Measurements from ENCODE around the gene RIC3. TPM values are rescaled to one million over a fixed set of nuclear protein-coding genes. Genes with fewer than 3 reads are reported as not detected.

The RIC3 gene
- total RNA-seq, 1 experiment from 2014 or later = not detected

- no peak for DNase-seq (ENCODE audit: low read depth, low spot score)
- Histone ChIP-seq H3K79me2 (ENCODE audit: insufficient read depth, low read length) (no peaks in the 10 kb centered on the region), H3K27me3 (ENCODE audit: insufficient read depth, low read length) (peaks cover 14% of the 10 kb centered on the region), H3K4me2 (ENCODE audit: low read length) (no peak overlapping the region), H2AFZ (ENCODE audit: low read depth, low read length, poor library complexity, severe bottlenecking) (no peak overlapping the region), H3K9ac (ENCODE audit: low read length) (no peak overlapping the region), H3K36me3 (ENCODE audit: control insufficient read depth in 1 of 2, insufficient read depth in 2 of 2, low read length in 2 of 2) (no peaks in the 10 kb centered on the region), H3K9me2 (ENCODE audit: insufficient read depth) (no peaks in the 10 kb centered on the region), H3K4me1 (ENCODE audit: control insufficient read depth in 1 of 2, insufficient read depth in 2 of 2, low read length in 2 of 2) (no peaks in the 10 kb centered on the region), H4K20me1 (ENCODE audit: insufficient read depth) (no peaks in the 10 kb centered on the region), H3K4me3 (replicated peaks in 1 of 2; ENCODE audit: low read depth in 1 of 2, low read length in 2 of 2) (no peak overlapping the region), H3K27ac (ENCODE audit: low read depth, low read length) (no peak overlapping the region), H3K9me3 (ENCODE audit: control insufficient read depth in 1 of 2, insufficient read depth in 1 of 2, low read depth in 1 of 2, low read length in 2 of 2) (no peaks in the 10 kb centered on the region)
- TF ChIP-seq REST (IDR thresholded peaks at IDR 0.05; ENCODE audit: low read depth) (no peak), MAX (IDR thresholded peaks at IDR 0.05) (no peak), ELF1 (IDR thresholded peaks at IDR 0.05; ENCODE audit: borderline replicate concordance, low read depth) (no peak), TCF7L2 (IDR thresholded peaks at IDR 0.05; ENCODE audit: borderline replicate concordance, extremely low read depth, insufficient read depth, insufficient read length) (no peak), ZNF274 (IDR thresholded peaks at IDR 0.05; ENCODE audit: low read depth, low read length) (no peak), JUND (IDR thresholded peaks at IDR 0.05) (no peak)
- BruUV-seq (replicated peaks) = no TSS peak
- no peak for ATAC-seq
- ChIA-PET POLR2A (no interaction called here), RAD21 (ENCODE audit: low non-redundant PET in 1 of 2, low total read pairs in 2 of 2, uncharacterized antibody in 2 of 2, unreplicated experiment in 2 of 2) (no interaction called here), CTCF (no interaction called here)
- intact Hi-C loops (cut with micrococcal nuclease) = no loop called here
Observed at GRCh38 chr11:8105666-8106065, 63.2 kb downstream of the RIC3 start.

GRCh38 chr11:8105133-8105532, 63.7 kb downstream of the RIC3 start:
- intact Hi-C loops (cut with micrococcal nuclease) = no loop called here
- Histone ChIP-seq H4K20me1 (ENCODE audit: insufficient read depth) (no peaks in the 10 kb centered on the region), H3K4me3 (replicated peaks in 1 of 2; ENCODE audit: low read depth in 1 of 2, low read length in 2 of 2) (no peak overlapping the region), H3K9me3 (ENCODE audit: control insufficient read depth in 1 of 2, insufficient read depth in 1 of 2, low read depth in 1 of 2, low read length in 2 of 2) (no peaks in the 10 kb centered on the region), H3K9me2 (ENCODE audit: insufficient read depth) (no peaks in the 10 kb centered on the region), H3K79me2 (ENCODE audit: insufficient read depth, low read length) (no peaks in the 10 kb centered on the region), H2AFZ (ENCODE audit: low read depth, low read length, poor library complexity, severe bottlenecking) (no peak overlapping the region), H3K36me3 (ENCODE audit: control insufficient read depth in 1 of 2, insufficient read depth in 2 of 2, low read length in 2 of 2) (no peaks in the 10 kb centered on the region), H3K4me2 (ENCODE audit: low read length) (no peak overlapping the region), H3K4me1 (ENCODE audit: control insufficient read depth in 1 of 2, insufficient read depth in 2 of 2, low read length in 2 of 2) (no peaks in the 10 kb centered on the region), H3K27ac (ENCODE audit: low read depth, low read length) (no peak overlapping the region), H3K27me3 (ENCODE audit: insufficient read depth, low read length) (peaks cover 10% of the 10 kb centered on the region), H3K9ac (ENCODE audit: low read length) (no peak overlapping the region)
- DNase-seq (ENCODE audit: low read depth, low spot score) = no peak
- POLR2A ChIA-PET = no interaction called here
- ATAC-seq = no peak
- CTCF ChIA-PET = interaction anchor here (1.3 kb wide), 1 partner anchor 72 kb away, joined by 3 read pairs; no protein-coding TSS in a partner anchor
- no TSS peak for BruUV-seq (replicated peaks)
- TF ChIP-seq POLR2AphosphoS5 (IDR thresholded peaks at IDR 0.05; ENCODE audit: low read depth, low read length) (no peak), ZBTB33 (IDR thresholded peaks at IDR 0.05; ENCODE audit: extremely low read depth, insufficient replicate concordance, low read length) (no peak)
- RAD21 ChIA-PET (ENCODE audit: low non-redundant PET in 1 of 2, low total read pairs in 2 of 2, uncharacterized antibody in 2 of 2, unreplicated experiment in 2 of 2) = no interaction called here
